ENCODE data around the gene PITPNB. TPM values are rescaled to one million over a fixed set of nuclear protein-coding genes. Genes with fewer than 3 reads are reported as not detected.

Gene PITPNB
- total and polyA plus RNA-seq, 8 donors = 51.1 to 79.3 (median 71.2) TPM

DNA sequence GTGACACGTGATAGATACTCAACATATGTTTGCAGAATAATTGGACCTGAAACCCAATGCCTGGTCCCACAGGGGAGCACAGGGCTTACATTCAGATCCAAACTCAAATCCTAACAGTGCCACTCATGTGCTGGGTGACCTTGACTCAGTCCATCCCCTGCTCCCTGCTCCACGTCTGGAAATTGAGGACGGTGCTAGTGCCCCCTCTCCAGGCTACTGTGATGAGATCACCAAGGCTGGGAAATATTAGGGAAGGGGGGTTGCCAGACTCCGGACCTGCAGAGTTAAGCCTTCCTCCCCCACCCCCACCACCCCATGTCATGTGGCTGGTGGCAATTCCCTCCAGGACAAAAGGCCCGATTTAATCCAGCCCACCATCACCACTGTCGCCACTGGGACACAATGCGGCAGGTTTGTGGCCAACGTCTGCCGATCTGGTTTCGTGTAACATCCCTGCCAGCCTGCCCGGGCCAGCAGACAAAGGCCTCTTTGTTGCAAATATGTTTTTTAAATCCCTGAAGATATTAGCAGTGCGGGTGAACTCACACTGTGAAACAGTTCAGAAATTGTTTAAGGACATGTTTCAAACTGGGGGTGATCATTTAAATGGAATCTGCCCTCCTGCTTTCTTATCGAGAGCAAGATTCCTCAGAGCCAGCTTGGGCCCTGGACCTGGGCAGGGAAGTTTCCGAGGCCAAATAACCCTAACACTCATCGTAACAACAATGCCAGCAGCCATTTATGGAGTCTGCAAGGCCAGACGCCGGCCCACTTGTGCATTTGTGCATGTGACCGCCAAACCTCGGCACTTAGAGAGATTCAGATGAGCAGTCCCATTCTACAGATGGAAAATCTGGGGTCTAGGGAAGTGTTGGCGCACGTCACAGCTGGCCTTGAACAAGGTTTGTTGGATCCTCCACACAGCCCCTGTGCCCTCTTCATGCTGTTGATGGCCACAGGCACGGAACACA is 97.9 kb downstream of the PITPNB start:
- H3K9me3 ChIP-seq = no peaks in the 10 kb centered on the region
- no peaks in the 10 kb centered on the region for H3K27me3 ChIP-seq
- DNase-seq (no peak), ATAC-seq (no peak)
- H3K4me3 ChIP-seq = no peak overlapping the region
- H3K27ac ChIP-seq = no peak overlapping the region
- TF ChIP-seq, protein P1, sequence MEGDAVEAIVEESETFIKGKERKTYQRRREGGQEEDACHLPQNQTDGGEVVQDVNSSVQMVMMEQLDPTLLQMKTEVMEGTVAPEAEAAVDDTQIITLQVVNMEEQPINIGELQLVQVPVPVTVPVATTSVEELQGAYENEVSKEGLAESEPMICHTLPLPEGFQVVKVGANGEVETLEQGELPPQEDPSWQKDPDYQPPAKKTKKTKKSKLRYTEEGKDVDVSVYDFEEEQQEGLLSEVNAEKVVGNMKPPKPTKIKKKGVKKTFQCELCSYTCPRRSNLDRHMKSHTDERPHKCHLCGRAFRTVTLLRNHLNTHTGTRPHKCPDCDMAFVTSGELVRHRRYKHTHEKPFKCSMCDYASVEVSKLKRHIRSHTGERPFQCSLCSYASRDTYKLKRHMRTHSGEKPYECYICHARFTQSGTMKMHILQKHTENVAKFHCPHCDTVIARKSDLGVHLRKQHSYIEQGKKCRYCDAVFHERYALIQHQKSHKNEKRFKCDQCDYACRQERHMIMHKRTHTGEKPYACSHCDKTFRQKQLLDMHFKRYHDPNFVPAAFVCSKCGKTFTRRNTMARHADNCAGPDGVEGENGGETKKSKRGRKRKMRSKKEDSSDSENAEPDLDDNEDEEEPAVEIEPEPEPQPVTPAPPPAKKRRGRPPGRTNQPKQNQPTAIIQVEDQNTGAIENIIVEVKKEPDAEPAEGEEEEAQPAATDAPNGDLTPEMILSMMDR (IDR thresholded peaks at IDR 0.05) = no peak
- no peaks in the 10 kb centered on the region for H3K36me3 ChIP-seq
- intact Hi-C loops (cut with DNase I) = no loop called here
- no peaks in the 10 kb centered on the region for H3K4me1 ChIP-seq

DNA sequence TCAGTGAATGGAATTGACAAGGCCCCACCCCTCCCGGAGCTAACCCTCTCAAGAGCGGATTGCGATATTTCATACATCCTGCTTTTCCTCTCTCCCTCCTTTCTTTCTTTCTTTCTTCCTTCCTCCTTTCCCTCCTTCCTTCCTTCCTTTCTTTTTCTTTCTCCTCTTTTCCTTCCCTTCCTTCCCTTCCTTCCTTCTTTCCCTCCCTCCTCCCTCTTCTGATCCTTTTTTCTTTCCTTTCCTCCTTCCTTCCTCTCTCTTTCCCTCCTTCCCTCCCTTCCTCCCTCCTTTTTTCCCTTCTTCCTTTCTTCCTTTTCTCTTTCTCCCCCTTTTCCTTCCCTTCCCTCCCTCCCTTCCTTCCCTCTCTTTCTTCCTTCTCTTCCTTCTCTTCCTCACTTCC is 102.5 kb downstream of the PITPNB start:
- H3K4me1 ChIP-seq = no peaks in the 10 kb centered on the region
- H3K9me3 ChIP-seq = no peaks in the 10 kb centered on the region
- H3K4me3 ChIP-seq = no peak overlapping the region
- H3K27me3 ChIP-seq = no peaks in the 10 kb centered on the region
- ATAC-seq (no peak), DNase-seq (no peak)
- TF ChIP-seq, protein P1 (IDR thresholded peaks at IDR 0.05) = no peak
- no peak overlapping the region for H3K27ac ChIP-seq
- intact Hi-C loops (cut with DNase I) = no loop called here
- no peaks in the 10 kb centered on the region for H3K36me3 ChIP-seq

DNA sequence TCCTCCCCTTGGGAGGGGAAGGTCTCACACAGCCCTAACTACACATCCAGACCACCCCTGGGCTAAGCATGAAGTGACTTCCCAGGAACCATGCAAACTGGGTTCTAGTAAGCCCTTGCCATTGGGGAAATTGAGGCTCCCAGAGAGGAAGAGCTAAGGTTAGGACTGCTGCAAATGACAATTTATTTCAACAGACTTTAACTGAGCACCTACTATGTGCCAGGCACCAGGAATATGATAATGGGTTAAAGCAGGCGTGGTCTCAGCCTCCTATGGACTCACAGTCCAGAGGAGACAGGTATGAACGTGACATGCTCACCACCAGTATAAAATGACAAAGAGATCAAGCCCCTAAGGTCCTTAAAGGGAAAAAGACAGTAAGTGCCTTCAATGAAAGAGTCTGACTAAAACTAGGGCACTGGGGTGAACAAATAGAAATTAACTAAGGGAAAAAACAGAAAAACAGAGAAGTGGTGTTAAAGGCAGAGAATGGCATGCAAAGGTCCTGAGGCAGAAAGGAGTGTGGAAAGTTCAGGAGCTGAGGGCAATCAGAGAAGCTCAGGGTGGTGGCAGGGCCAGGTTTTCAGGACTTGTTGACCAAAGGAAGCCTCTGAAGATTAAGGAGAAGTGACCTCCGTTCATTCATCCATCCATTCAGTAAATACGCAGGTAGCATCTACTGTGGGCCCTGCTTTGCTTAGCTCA is 103.1 kb downstream of the PITPNB start:
- TF ChIP-seq, protein P1 (IDR thresholded peaks at IDR 0.05) = no peak
- ATAC-seq (no peak), DNase-seq (no peak)
- H3K27me3 ChIP-seq = no peaks in the 10 kb centered on the region
- intact Hi-C loops (cut with DNase I) = no loop called here
- no peaks in the 10 kb centered on the region for H3K9me3 ChIP-seq
- no peak overlapping the region for H3K4me3 ChIP-seq
- H3K36me3 ChIP-seq = no peaks in the 10 kb centered on the region
- no peaks in the 10 kb centered on the region for H3K4me1 ChIP-seq
- no peak overlapping the region for H3K27ac ChIP-seq

DNA sequence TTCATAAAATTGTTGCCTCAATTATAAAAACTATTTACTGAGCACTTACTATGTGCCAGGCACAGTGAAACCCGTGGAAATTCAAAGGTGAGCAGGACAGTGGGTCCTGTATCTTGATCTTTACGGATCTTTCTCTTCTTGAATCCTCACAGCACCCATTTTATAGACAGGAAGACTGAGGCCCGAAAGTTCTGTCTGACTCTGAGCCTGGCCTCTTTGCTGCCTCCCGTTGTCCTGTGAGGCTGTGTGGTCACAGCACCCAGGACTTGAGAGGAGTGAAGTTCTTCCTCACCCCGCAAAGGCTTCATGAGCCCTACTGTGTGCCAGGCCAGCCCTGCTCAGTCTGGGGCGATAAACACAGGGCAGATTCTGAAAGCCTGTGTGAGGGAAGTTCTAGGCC is 104.1 kb downstream of the PITPNB start:
- no peak for ATAC-seq

More for the DNA sequence above, 104.1 kb downstream of the PITPNB start:
- DNase-seq = no peak
- Histone ChIP-seq H3K27me3 (no peaks in the 10 kb centered on the region), H3K4me3 (no peak overlapping the region), H3K27ac (no peak overlapping the region), H3K9me3 (no peaks in the 10 kb centered on the region), H3K36me3 (no peaks in the 10 kb centered on the region), H3K4me1 (peaks cover 6 to 7% of the 10 kb centered on the region in 2 donors)
- TF ChIP-seq, protein P1 (IDR thresholded peaks at IDR 0.05) = no peak
- intact Hi-C loops (cut with DNase I) = no loop called here

Measured in left lung (tissue), 10 donors.